ENCODE measurements around the gene SGIP1.
"Not testable (repeated sequence)": the region's sequence is repeated elsewhere in the genome, so short reads cannot be mapped to it uniquely, and the experiment has no call there.

Gene SGIP1

GRCh38 chr1:66576645-66577044, 42.7 kb downstream of the SGIP1 start:
- Histone ChIP-seq H3K27me3 (no peaks in the 10 kb centered on the region), H3K4me3 (ENCODE audit: low read depth in 1 of 2, low read length in 1 of 2) (no peak overlapping the region), H3K4me1 (ENCODE audit: control insufficient read depth in 1 of 2, insufficient read depth in 1 of 2, low read depth in 1 of 2, low read length in 1 of 2) (no peaks in the 10 kb centered on the region), H3K27ac (no peak overlapping the region), H3K9me3 (no peaks in the 10 kb centered on the region), H3K36me3 (no peaks in the 10 kb centered on the region)
- TF ChIP-seq CTCF (IDR thresholded peaks at IDR 0.05), result no peak

- Histone ChIP-seq H3K4me3 (ENCODE audit: low read depth in 1 of 2, low read length in 1 of 2) (no peak overlapping the region), H3K27me3 (no peaks in the 10 kb centered on the region), H3K27ac (no peak overlapping the region), H3K4me1 (ENCODE audit: control insufficient read depth in 1 of 2, insufficient read depth in 1 of 2, low read depth in 1 of 2, low read length in 1 of 2) (no peaks in the 10 kb centered on the region), H3K9me3 (no peaks in the 10 kb centered on the region), H3K36me3 (no peaks in the 10 kb centered on the region)
- TF ChIP-seq CTCF (IDR thresholded peaks at IDR 0.05), result no peak
These were observed 44.9 kb downstream of the SGIP1 start for GRCh38 chr1:66578841-66579240.

- Histone ChIP-seq H3K4me3 (ENCODE audit: low read depth in 1 of 2, low read length in 1 of 2) (no peak overlapping the region), H3K27ac (no peak overlapping the region), H3K4me1 (ENCODE audit: control insufficient read depth in 1 of 2, insufficient read depth in 1 of 2, low read depth in 1 of 2, low read length in 1 of 2) (no peaks in the 10 kb centered on the region), H3K9me3 (no peaks in the 10 kb centered on the region), H3K36me3 (no peaks in the 10 kb centered on the region), H3K27me3 (no peaks in the 10 kb centered on the region)
- no peak for TF ChIP-seq CTCF (IDR thresholded peaks at IDR 0.05)
These were observed 46.1 kb downstream of the SGIP1 start for GRCh38 chr1:66580081-66580480.

- H3K9me3 ChIP-seq, result no peaks in the 10 kb centered on the region
- no peaks in the 10 kb centered on the region for H3K36me3 ChIP-seq
- H3K27ac ChIP-seq, result no peak overlapping the region
- H3K4me1 ChIP-seq (ENCODE audit: control insufficient read depth in 1 of 2, insufficient read depth in 1 of 2, low read depth in 1 of 2, low read length in 1 of 2), result no peaks in the 10 kb centered on the region
- no peaks in the 10 kb centered on the region for H3K27me3 ChIP-seq
- TF ChIP-seq CTCF (IDR thresholded peaks at IDR 0.05), result no peak
- H3K4me3 ChIP-seq (ENCODE audit: low read depth in 1 of 2, low read length in 1 of 2), result no peak overlapping the region
These were observed 49.1 kb downstream of the SGIP1 start for GRCh38 chr1:66583021-66583420.

- Histone ChIP-seq H3K9me3 (no peaks in the 10 kb centered on the region), H3K4me1 (ENCODE audit: control insufficient read depth in 1 of 2, insufficient read depth in 1 of 2, low read depth in 1 of 2, low read length in 1 of 2) (no peaks in the 10 kb centered on the region), H3K27ac (no peak overlapping the region), H3K27me3 (no peaks in the 10 kb centered on the region), H3K4me3 (ENCODE audit: low read depth in 1 of 2, low read length in 1 of 2) (no peak overlapping the region), H3K36me3 (no peaks in the 10 kb centered on the region)
- TF ChIP-seq CTCF (IDR thresholded peaks at IDR 0.05), result no peak
These were observed 51.0 kb downstream of the SGIP1 start for GRCh38 chr1:66585002-66585401.

- no peaks in the 10 kb centered on the region for H3K9me3 ChIP-seq
- H3K27ac ChIP-seq, result no peak overlapping the region
- H3K27me3 ChIP-seq, result no peaks in the 10 kb centered on the region
- TF ChIP-seq CTCF (IDR thresholded peaks at IDR 0.05), result no peak
- H3K4me1 ChIP-seq (ENCODE audit: control insufficient read depth in 1 of 2, insufficient read depth in 1 of 2, low read depth in 1 of 2, low read length in 1 of 2), result no peaks in the 10 kb centered on the region
- no peak overlapping the region for H3K4me3 ChIP-seq (ENCODE audit: low read depth in 1 of 2, low read length in 1 of 2)
- no peaks in the 10 kb centered on the region for H3K36me3 ChIP-seq
These were observed 55.4 kb downstream of the SGIP1 start for GRCh38 chr1:66589326-66589725.

- H3K4me1 ChIP-seq (ENCODE audit: control insufficient read depth in 1 of 2, insufficient read depth in 1 of 2, low read depth in 1 of 2, low read length in 1 of 2); H3K4me3 ChIP-seq (ENCODE audit: low read depth in 1 of 2, low read length in 1 of 2); H3K36me3 ChIP-seq; H3K27ac ChIP-seq; H3K9me3 ChIP-seq; H3K27me3 ChIP-seq: not testable (repeated sequence)
These were observed 58.2 kb downstream of the SGIP1 start for GRCh38 chr1:66592106-66592507.

Data from neutrophil (primary cell).